ENCODE results near the gene ADCY3. TPM values are rescaled to one million over a fixed set of nuclear protein-coding genes. Genes with fewer than 3 reads are reported as not detected.

ADCY3 gene
- polyA plus RNA-seq, 1 donor (not counting 4 experiments of a cell fraction or from before 2014, with no cell fraction given), result 33.2 TPM

DNA sequence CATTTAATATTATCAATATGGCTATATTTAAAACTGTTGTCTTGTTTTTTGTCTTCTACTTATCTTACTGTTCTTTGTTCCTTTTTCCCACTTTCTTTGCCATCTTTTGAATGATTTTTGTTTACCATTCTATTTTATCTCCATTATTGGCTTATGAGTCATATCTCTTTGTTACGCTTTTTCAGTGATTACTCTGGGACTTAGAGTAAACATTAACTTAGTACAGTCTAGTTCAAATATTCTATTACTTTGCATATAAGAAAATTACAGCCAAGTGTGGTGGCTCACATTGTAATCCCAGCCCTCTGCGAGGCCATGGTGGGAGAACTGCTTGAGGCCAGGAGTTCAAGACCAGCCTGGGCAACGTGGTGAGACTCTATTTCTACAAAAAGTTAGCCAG lies 26.1 kb downstream of the ADCY3 start:
- no peak overlapping the region for H3K4me2 ChIP-seq (ENCODE audit: control insufficient read depth, extremely low read depth, insufficient read depth, low read depth, low read length)
- dilution Hi-C loops (cut with MboI; ENCODE audit: extremely low pct_ligation_motif_present, low sequenced_read_pairs), result no loop called here
- no peak overlapping the region for H3K9ac ChIP-seq (ENCODE audit: control insufficient read depth, extremely low read depth, insufficient read depth, low read length)
- no peaks in the 10 kb centered on the region for H3K9me1 ChIP-seq (ENCODE audit: control insufficient read depth, extremely low read depth, insufficient read depth, low read length)
- no peak for TF ChIP-seq EZH2 (IDR thresholded peaks at IDR 0.05; ENCODE audit: low read length)
- TF ChIP-seq, protein P1, sequence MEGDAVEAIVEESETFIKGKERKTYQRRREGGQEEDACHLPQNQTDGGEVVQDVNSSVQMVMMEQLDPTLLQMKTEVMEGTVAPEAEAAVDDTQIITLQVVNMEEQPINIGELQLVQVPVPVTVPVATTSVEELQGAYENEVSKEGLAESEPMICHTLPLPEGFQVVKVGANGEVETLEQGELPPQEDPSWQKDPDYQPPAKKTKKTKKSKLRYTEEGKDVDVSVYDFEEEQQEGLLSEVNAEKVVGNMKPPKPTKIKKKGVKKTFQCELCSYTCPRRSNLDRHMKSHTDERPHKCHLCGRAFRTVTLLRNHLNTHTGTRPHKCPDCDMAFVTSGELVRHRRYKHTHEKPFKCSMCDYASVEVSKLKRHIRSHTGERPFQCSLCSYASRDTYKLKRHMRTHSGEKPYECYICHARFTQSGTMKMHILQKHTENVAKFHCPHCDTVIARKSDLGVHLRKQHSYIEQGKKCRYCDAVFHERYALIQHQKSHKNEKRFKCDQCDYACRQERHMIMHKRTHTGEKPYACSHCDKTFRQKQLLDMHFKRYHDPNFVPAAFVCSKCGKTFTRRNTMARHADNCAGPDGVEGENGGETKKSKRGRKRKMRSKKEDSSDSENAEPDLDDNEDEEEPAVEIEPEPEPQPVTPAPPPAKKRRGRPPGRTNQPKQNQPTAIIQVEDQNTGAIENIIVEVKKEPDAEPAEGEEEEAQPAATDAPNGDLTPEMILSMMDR (optimal IDR thresholded peaks at IDR 0.05 in 1 of 3, IDR thresholded peaks at IDR 0.05 in 1 of 3, conservative IDR thresholded peaks at IDR 0.05 in 1 of 3; ENCODE audit: extremely low read depth in 1 of 3, insufficient read depth in 2 of 3, low read length in 3 of 3), result no peak
- DNase-seq (ENCODE audit: low read depth, low spot score), result no peak
- H3K36me3 ChIP-seq (ENCODE audit: control insufficient read depth in 2 of 2, extremely low read depth in 1 of 2, insufficient read depth in 2 of 2, low read length in 2 of 2), result no peaks in the 10 kb centered on the region
- peaks cover 5% of the 10 kb centered on the region for H3K9me3 ChIP-seq (ENCODE audit: control insufficient read depth, low read depth, low read length)
- H3K4me1 ChIP-seq (ENCODE audit: control insufficient read depth, extremely low read depth, insufficient read depth, low read length), result no peaks in the 10 kb centered on the region
- no peak overlapping the region for H2AFZ ChIP-seq (ENCODE audit: control insufficient read depth, low read length)
- no peak overlapping the region for H3K4me3 ChIP-seq (ENCODE audit: control insufficient read depth in 2 of 3, extremely low read depth in 1 of 3, insufficient read depth in 2 of 3, low read depth in 1 of 3, low read length in 3 of 3)
- H3K27me3 ChIP-seq (ENCODE audit: control insufficient read depth, extremely low read depth, insufficient read depth, low read length), result no peaks in the 10 kb centered on the region
- FAIRE-seq, result no peak
- H3K27ac ChIP-seq (ENCODE audit: control insufficient read depth, insufficient read depth, low read length), result no peak overlapping the region
- H3K79me2 ChIP-seq (ENCODE audit: control insufficient read depth, insufficient read depth, low read length), result no peaks in the 10 kb centered on the region
- no peaks in the 10 kb centered on the region for H4K20me1 ChIP-seq (ENCODE audit: control insufficient read depth, extremely low read depth, insufficient read depth, low read length)

DNA sequence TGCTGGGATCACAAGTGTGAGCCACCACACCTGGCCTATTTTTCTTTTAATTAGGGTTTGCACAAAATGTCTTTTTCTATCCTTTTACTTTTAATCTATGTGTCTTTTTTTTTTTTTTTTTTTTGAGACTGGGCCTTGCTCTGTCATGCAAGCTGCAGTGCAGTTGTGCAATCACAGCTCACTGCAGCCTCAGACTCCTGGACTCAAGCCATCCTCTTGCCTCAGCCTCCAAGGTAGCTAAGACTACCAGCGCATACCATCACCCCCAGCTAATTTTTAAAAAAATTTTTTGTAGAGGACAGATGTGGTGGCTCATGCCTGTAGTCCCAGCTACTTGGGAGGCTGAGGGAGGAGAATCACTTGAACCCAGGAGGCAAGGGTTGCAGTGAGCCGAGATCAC lies 27.1 kb downstream of the ADCY3 start:
- no peak overlapping the region for H3K4me3 ChIP-seq (ENCODE audit: control insufficient read depth in 2 of 3, extremely low read depth in 1 of 3, insufficient read depth in 2 of 3, low read depth in 1 of 3, low read length in 3 of 3)
- no peak overlapping the region for H3K27ac ChIP-seq (ENCODE audit: control insufficient read depth, insufficient read depth, low read length)
- H3K9me3 ChIP-seq (ENCODE audit: control insufficient read depth, low read depth, low read length), result peaks cover 5% of the 10 kb centered on the region

DNA sequence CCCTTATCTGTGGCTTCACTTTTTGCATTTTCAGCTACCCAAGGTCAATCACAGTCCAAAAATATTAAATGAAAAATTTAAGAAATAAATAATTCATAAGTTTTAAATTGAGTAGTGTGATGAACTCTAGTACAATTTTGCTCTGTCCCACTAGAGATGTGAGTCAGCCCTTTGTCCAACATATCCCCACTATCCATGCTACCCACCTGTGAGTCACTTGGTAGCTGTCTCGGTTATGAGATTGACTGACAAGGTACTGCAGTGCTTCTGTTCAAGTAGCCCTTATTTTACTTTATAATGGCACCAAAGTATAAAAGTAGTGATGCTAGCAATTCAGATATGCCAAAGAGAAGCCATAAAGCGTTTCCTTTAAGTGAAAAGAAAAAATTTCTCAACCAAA lies 28.8 kb downstream of the ADCY3 start:
- H3K4me1 ChIP-seq (ENCODE audit: control insufficient read depth, extremely low read depth, insufficient read depth, low read length), result no peaks in the 10 kb centered on the region
- H4K20me1 ChIP-seq (ENCODE audit: control insufficient read depth, extremely low read depth, insufficient read depth, low read length), result no peaks in the 10 kb centered on the region
- FAIRE-seq, result no peak
- no peak overlapping the region for H3K4me2 ChIP-seq (ENCODE audit: control insufficient read depth, extremely low read depth, insufficient read depth, low read depth, low read length)
- H3K27ac ChIP-seq (ENCODE audit: control insufficient read depth, insufficient read depth, low read length), result no peak overlapping the region
- dilution Hi-C loops (cut with MboI; ENCODE audit: extremely low pct_ligation_motif_present, low sequenced_read_pairs), result no loop called here
- no peak for DNase-seq (ENCODE audit: low read depth, low spot score)
- H3K36me3 ChIP-seq (ENCODE audit: control insufficient read depth in 2 of 2, extremely low read depth in 1 of 2, insufficient read depth in 2 of 2, low read length in 2 of 2), result peaks cover 0 to 4% of the 10 kb centered on the region in 2 experiments
- no peak for TF ChIP-seq EZH2 (IDR thresholded peaks at IDR 0.05; ENCODE audit: low read length)
- TF ChIP-seq, protein P1 (optimal IDR thresholded peaks at IDR 0.05 in 1 of 3, IDR thresholded peaks at IDR 0.05 in 1 of 3, conservative IDR thresholded peaks at IDR 0.05 in 1 of 3; ENCODE audit: extremely low read depth in 1 of 3, insufficient read depth in 2 of 3, low read length in 3 of 3), result no peak
- peaks cover 5% of the 10 kb centered on the region for H3K9me3 ChIP-seq (ENCODE audit: control insufficient read depth, low read depth, low read length)
- no peaks in the 10 kb centered on the region for H3K79me2 ChIP-seq (ENCODE audit: control insufficient read depth, insufficient read depth, low read length)
- no peaks in the 10 kb centered on the region for H3K9me1 ChIP-seq (ENCODE audit: control insufficient read depth, extremely low read depth, insufficient read depth, low read length)
- no peak overlapping the region for H2AFZ ChIP-seq (ENCODE audit: control insufficient read depth, low read length)
- no peaks in the 10 kb centered on the region for H3K27me3 ChIP-seq (ENCODE audit: control insufficient read depth, extremely low read depth, insufficient read depth, low read length)
- no peak overlapping the region for H3K9ac ChIP-seq (ENCODE audit: control insufficient read depth, extremely low read depth, insufficient read depth, low read length)
- H3K4me3 ChIP-seq (ENCODE audit: control insufficient read depth in 2 of 3, extremely low read depth in 1 of 3, insufficient read depth in 2 of 3, low read depth in 1 of 3, low read length in 3 of 3), result no peak overlapping the region

More for the DNA sequence above, 27.1 kb downstream of the ADCY3 start:
- no peak for FAIRE-seq
- H2AFZ ChIP-seq (ENCODE audit: control insufficient read depth, low read length), result no peak overlapping the region
- no peaks in the 10 kb centered on the region for H4K20me1 ChIP-seq (ENCODE audit: control insufficient read depth, extremely low read depth, insufficient read depth, low read length)
- H3K4me2 ChIP-seq (ENCODE audit: control insufficient read depth, extremely low read depth, insufficient read depth, low read depth, low read length), result no peak overlapping the region
- no peaks in the 10 kb centered on the region for H3K4me1 ChIP-seq (ENCODE audit: control insufficient read depth, extremely low read depth, insufficient read depth, low read length)
- dilution Hi-C loops (cut with MboI; ENCODE audit: extremely low pct_ligation_motif_present, low sequenced_read_pairs), result no loop called here
- H3K9me1 ChIP-seq (ENCODE audit: control insufficient read depth, extremely low read depth, insufficient read depth, low read length), result no peaks in the 10 kb centered on the region
- no peak overlapping the region for H3K9ac ChIP-seq (ENCODE audit: control insufficient read depth, extremely low read depth, insufficient read depth, low read length)
- TF ChIP-seq EZH2 (IDR thresholded peaks at IDR 0.05; ENCODE audit: low read length), result no peak
- H3K27me3 ChIP-seq (ENCODE audit: control insufficient read depth, extremely low read depth, insufficient read depth, low read length), result no peaks in the 10 kb centered on the region
- no peaks in the 10 kb centered on the region for H3K79me2 ChIP-seq (ENCODE audit: control insufficient read depth, insufficient read depth, low read length)
- no peak for DNase-seq (ENCODE audit: low read depth, low spot score)
- peaks cover 0 to 4% of the 10 kb centered on the region in 2 experiments for H3K36me3 ChIP-seq (ENCODE audit: control insufficient read depth in 2 of 2, extremely low read depth in 1 of 2, insufficient read depth in 2 of 2, low read length in 2 of 2)

All from keratinocyte (primary cell).